HG02763 (cell line): ENCODE results near the gene SUCLG2.
"Not testable (repeated sequence)": the region's sequence is repeated elsewhere in the genome, so short reads cannot be mapped to it uniquely, and the experiment has no call there.

Source experiments
- ATAC-seq: cut with Tn5 transposase; IDR thresholded peaks from one replicate; pipeline ENCODE4 v1.9.1; 2021; ENCODE audit warnings: mild to moderate bottlenecking, moderate library complexity; ENCODE audit not compliant: unreplicated experiment

SUCLG2 gene

GRCh38 chr3:67614195-67614594, 40.2 kb downstream of the SUCLG2 start:
- no peak for ATAC-seq

GRCh38 chr3:67610458-67610857, 44.0 kb downstream of the SUCLG2 start:
- no peak for ATAC-seq

GRCh38 chr3:67609709-67610108, 44.7 kb downstream of the SUCLG2 start:
- ATAC-seq, result no peak

GRCh38 chr3:67608034-67608433, 46.4 kb downstream of the SUCLG2 start:
- ATAC-seq, result no peak

- no peak for ATAC-seq
Measured at GRCh38 chr3:67605377-67605776, 49.0 kb downstream of the SUCLG2 start.

GRCh38 chr3:67602816-67603215, 51.6 kb downstream of the SUCLG2 start:
- ATAC-seq, result no peak

- ATAC-seq, result no peak
Measured at GRCh38 chr3:67601919-67602608, 52.3 kb downstream of the SUCLG2 start.

GRCh38 chr3:67601385-67601784, 53.0 kb downstream of the SUCLG2 start:
- no peak for ATAC-seq

- no peak for ATAC-seq
Measured at GRCh38 chr3:67599821-67600220, 54.6 kb downstream of the SUCLG2 start.

- ATAC-seq, result no peak
Measured at GRCh38 chr3:67598814-67599556, 55.4 kb downstream of the SUCLG2 start.

- no peak for ATAC-seq
Measured at GRCh38 chr3:67595424-67595823, 59.0 kb downstream of the SUCLG2 start.

- ATAC-seq, result no peak
Measured at GRCh38 chr3:67593761-67594234, 60.6 kb downstream of the SUCLG2 start.

- ATAC-seq, result no peak
Measured at GRCh38 chr3:67592057-67592456, 62.4 kb downstream of the SUCLG2 start.

GRCh38 chr3:67587811-67588210, 66.6 kb downstream of the SUCLG2 start:
- ATAC-seq, result no peak

- ATAC-seq, result no peak
Measured at GRCh38 chr3:67587301-67587700, 67.1 kb downstream of the SUCLG2 start.

GRCh38 chr3:67584608-67585007, 69.8 kb downstream of the SUCLG2 start:
- ATAC-seq, result not testable (repeated sequence)

GRCh38 chr3:67580430-67581000, 73.9 kb downstream of the SUCLG2 start:
- no peak for ATAC-seq

GRCh38 chr3:67578416-67578815, 76.0 kb downstream of the SUCLG2 start:
- no peak for ATAC-seq

GRCh38 chr3:67576441-67576840, 78.0 kb downstream of the SUCLG2 start:
- ATAC-seq, result no peak

- ATAC-seq, result no peak
Measured at GRCh38 chr3:67569324-67569723, 85.1 kb downstream of the SUCLG2 start.

GRCh38 chr3:67567893-67568292, 86.5 kb downstream of the SUCLG2 start:
- no peak for ATAC-seq

GRCh38 chr3:67564973-67565372, 89.4 kb downstream of the SUCLG2 start:
- no peak for ATAC-seq
